Pulmonary artery endothelial cell (primary cell): ENCODE data around the gene MRPS18B. TPM values are rescaled to one million over a fixed set of nuclear protein-coding genes. Genes with fewer than 3 reads are reported as not detected.
A peak's percentile ranks its signal among the peaks of the same experiment; 100 is the strongest.
"Not testable (repeated sequence)": the region's sequence is repeated elsewhere in the genome, so short reads cannot be mapped to it uniquely, and the experiment has no call there.

Experiments used
- DNase-seq: peaks from one replicate; pipeline ENCODE4 v3.0.0-alpha.2; 2011; ENCODE audit warnings: low read depth, low spot score
- total RNA-seq: library from RNA; depleted of rRNA; stranded (reverse); fragments of >200 nt; gene quantifications from 2 replicates; pipeline ENCODE4 v1.2.3, GENCODE V29; 2014

MRPS18B gene
- total RNA-seq, 1 donor from 2014 or later: 57.7 TPM

DNA sequence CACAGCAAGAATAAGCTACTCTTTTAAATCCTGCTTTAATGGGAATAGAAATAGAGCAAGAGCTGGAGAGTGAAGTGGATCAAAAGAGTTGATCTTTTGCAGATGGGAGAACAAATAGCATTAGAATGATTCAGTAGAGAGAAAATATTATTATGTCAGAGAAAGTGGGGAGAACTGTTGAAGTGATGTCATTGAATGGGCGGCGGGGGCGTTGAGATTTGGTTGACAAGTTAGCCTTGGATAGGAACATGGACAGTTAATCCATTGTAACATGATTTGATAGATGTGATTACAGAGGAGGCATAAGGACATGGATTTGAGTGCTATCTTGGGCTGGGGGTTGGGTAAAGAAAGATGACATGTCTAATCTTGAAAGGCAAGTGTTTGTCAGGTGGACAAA lies 18.2 kb downstream of the MRPS18B start:
- no peak for DNase-seq

DNA sequence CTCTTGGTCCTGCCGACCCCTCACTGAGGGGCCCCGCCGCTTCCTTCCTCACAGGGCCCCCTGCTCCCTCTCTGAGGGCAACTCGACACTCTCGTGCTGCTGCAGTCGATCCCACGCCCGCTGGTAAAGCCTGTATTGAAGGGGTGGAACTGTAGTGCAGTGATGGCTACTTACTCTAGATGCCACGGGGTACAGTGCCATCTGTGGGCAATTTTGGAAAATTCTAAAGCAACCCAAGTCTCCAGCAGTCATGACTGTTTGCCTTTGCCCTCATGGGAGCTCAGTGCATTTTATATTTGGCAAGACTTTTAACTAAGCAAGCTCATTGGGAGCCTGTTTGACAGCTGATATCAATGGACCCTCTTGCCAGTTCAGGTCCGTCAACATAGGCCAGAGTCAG lies 22.8 kb downstream of the MRPS18B start:
- no peak for DNase-seq

DNA sequence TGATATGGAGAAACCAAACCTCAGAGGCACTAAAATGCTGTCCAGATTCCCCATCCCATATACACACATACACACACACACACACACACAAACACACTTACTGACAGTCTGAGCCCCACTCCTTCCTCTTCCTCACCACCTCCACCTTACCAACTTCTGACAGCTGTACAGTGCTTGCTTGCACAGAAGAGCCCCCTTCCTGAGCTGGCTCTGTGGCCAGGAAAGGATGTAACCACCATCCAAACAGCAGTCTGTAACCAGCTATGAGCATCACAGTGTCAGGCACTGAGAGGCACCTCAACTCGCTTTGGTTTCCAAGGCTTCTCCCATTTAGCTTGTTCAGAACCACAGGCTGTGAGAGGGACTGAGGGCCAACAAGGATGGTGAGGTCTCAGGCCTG lies 23.4 kb downstream of the MRPS18B start:
- DNase-seq: no peak

DNA sequence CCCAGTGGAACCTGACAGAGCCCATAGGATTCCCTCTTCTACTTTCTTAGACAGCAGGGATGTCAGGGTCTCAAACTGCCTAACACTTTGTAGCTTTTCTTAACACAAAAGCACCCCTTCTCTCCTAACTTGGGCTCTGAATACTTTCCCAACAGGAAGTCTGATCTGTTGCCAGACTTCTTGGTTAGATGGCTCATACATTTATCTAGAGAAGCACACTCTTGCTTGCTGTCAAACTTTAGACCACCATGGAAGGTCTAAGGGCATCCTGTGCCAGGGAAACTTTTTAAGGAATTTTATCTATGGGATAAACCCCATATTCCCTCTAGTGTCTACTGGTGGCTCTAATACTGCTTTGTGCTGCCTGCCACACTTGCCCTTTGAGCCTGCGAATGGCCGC lies 26.0 kb downstream of the MRPS18B start:
- DNase-seq: no peak

DNA sequence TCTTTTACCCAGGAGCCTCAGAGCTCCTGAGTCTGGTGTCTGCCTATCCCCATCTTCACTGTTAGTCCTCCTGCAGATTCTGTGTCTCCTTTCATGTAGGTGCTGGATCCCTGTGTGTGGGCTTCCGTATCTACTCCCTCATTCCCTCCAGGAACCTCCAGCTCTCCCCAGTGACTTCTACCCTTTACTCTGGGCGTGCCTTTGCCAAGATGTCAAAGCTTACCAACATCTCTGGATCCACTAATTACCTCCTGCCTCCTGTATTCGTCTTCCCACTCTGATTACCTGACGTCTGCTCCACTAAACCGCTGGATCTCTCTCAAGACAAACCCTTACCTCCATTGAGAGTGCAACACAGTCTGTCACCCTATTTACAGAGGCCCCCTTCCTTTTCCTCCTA lies 27.1 kb downstream of the MRPS18B start:
- no peak for DNase-seq

DNA sequence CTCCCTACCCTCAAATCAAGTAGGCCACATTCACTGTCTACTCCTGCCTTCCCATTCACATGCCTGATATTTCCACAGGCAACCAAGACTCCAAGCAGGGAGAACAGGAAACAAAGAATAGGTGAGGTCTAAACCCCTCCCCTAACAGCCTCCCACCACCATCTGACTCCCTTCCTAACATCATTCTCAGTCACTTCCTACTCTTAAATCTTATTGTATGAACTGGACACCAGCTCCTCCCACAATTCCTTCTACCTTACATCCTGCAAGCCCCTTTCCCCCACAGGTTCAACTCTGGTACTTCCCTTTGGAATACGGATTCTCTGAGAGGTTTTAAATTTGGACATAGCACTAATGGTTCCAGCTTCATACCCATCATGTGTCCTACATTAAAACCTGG lies 28.3 kb downstream of the MRPS18B start:
- DNase-seq: no peak

DNA sequence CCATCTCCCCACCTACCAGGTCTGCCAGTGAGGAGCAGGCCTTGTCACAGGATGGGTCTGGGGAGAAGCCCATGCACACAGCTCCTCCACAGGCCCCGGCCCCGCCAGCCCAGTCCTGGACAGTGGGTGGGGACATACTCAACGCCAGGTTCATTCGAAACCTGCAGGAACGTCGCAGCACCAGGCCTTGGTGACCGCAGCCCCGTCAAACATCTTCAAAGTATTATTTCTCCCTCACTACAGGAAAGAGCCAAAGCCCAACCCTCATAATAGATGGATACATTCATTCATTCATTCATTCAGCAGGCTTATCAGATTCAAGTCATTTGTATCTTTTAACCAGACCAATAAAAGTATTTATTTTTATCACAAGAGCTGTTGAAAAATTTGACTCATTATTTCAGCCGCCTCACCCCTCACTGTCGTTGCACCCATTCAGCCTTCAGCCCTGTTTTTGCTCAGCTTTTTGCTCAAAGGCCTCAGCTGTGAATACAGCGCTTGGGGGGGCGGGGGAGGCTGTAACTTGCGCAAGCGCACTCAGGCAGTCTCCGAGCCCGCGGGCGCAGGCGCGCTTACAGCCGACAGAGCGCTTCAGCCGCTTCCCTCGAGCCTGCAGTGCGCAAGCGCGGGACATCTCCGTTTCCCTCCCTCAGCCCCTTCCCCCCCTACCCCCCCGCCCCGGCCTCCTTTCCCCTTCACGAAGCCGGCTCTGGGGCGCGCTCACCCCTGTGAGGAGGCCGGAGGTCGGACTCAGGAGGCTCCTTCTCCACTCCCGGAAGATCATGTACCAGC lies 29.0 kb downstream of the MRPS18B start, which contains the start of gene C6orf136:
C6orf136 (plus strand) TSS at position 684 of the 792 bp plus-strand sequence; CDS start at position 783, 99 bp downstream.
- DNase-seq: peak; percentile 66

DNA sequence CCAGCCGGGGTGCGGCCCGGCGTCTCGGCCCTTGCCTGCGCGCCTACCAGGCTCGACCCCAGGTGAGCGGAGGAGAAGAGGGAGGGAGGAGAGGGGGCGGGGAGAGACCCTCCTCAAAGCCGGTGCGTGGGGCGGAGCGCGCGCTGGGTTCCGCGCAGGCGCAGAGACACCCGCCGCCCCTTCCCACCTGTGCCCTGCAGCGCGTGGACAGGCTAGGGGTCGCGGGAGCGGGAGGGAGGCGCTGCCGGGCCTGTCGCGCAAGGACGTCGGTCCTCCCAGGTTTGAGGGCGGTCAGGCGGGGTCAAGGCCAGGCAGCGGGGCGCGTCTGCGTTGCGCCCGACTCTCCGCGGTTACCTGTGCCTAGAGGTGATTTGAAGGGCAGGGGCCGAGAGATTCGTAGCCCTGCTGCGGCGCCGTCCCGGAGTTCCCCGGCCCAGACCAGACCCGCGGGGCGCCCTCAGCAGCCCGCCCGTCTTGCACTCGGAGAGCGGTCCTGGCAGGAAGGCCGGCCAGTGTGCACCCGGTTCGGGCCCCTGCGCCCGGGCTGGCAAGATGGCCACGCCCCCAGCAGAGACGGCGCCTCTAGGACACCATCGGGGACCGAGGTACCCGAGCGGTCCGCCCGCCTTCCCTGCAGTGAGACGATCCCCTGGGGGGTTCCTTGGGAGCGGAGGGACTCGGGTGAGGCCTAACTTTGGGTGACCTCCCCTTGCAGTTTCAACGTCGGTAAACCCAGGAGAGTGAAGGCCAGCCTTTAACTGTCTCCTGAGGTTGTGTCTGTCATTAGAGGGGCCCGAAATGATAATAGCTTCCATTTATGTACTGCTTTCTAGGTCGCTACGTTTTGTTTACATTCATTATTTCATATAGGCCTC lies 29.8 kb downstream of the MRPS18B start:
- DNase-seq: no peak

DNA sequence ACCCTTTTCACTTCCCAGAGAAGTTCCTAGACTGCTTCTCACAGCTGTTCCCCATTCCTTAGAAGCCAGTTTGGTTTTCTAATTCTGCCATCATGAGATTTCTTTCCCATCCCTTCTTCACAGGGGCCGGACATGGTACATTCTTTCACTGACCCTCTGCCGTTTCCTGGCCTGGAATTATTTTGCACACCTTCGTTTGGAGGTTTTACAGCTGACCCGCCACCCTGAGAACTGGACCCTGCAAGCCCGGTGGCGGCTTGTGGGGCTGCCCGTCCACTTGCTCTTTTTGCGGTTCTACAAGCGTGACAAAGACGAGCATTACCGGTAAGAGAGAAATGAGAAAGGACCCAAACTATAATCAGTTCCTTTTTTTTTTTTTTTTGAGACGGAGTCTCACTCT lies 33.5 kb downstream of the MRPS18B start:
- no peak for DNase-seq

DNA sequence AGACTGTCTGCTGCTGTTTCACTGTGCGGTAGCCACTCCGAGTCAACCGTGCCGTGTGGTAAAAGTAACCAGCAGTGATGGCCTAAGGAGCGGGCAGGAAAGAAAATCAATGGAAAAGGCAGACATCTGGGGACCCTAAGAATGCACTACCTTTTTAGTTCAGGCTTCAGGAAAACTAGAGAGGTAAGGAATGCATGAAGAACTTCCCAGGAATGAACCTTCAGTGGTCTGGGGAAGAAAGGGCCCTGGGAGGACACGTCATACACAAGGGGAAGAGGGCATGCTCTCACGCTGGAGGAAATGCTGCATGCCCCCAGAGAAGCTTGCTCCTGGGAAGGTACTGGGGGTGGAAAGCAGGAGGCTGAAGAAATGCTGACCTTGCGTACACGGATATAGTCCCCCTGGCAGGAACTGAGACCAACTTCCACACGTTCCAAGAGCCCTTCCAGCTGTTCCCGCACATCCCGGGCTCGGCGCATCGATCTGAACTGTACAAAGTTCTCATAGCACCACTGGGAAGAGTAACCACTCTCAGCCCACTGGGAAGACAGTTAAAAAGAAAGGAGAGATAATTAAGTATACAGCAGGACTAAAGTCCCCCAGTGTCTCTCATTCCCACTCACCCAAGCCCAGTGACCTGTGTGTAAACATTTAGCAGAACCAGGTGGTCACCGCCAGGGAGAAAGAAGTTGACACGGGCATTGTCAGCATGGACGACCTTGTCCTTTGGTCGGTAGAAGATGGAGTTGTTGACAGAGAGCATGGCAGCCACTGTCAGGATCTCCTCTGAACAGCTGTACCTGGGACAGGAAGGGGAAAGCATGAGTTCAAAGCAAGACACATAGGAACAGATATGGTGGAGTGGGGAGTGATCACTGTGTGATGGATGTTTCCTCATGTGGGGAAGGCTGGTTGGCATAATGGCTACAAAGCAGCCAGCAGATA lies 37.4 kb downstream of the MRPS18B start:
- no peak for DNase-seq

DNA sequence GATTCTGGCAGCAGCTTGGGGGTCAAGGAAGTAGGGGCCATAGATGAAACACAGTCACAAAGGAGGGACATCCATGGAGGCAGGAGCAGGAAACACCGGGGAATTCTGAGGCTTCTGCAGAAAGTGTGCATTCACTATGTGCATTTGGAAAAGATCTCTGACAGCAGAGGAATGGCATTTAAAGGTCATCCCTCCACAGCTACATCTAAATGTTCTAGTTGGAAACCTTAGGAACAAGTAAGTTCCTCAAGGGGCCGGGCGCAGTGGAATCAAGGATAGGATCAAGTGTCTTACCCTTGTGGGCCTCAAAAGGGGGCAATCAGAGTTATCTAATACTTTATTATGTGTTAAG lies 38.1 kb downstream of the MRPS18B start:
- DNase-seq: no peak

DNA sequence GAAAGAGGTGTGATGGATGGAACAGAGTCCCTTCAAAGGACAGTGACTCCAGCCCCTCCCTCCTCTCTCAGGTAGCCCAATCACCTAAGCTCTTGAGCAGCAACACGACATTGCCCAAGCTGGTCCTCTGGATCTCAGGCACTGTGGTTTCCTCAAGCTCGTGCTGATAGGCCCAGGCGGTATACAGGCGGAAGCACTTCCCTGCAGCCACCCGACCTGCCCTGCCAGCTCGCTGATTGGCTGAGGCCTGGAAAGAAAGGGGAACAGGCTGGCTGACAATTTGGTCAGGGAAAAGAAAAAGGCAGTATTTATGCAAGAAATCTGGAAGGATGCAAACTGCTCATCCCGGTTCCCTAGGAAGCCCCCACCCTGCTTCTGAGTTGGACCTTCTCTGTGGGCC lies 38.9 kb downstream of the MRPS18B start:
- DNase-seq: no peak

DNA sequence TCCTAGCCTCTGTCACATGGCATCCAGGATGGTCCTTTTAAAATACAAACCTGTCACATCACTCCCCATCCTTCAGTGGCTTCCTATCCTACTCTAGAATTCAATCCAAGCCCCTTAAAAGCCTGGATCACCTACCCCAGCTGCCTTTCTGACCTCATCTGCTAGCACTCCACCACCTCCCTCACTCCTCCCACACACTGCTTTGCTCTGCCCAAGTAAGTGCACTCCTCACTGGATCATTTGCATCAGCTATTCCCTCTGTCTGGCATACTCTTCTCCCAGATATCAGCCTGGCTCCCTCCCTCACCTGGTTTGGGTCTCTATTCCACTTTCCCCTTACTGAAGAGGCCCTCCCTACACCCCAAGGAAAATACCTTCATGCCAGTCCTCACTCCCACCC lies 39.8 kb downstream of the MRPS18B start:
- DNase-seq: no peak

DNA sequence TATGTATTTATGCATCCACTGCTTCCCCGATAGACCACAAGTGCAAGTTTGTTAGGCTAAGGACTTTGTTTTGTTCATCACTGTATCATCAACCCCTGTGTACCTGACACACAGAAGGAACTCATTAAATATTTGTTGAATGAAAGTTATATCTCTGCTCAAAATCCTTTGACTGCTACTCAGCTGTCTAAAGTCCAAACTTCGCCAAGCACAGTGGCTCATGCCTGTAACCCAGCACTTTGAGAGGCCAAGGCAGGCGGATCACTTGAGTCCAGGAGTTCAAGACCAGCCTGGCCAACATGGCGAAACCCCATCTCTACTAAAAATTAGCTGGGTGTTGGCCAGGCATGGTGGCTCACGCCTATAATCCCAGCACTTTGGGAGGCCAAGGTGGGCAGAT lies 40.3 kb downstream of the MRPS18B start:
- DNase-seq: not testable (repeated sequence)

DNA sequence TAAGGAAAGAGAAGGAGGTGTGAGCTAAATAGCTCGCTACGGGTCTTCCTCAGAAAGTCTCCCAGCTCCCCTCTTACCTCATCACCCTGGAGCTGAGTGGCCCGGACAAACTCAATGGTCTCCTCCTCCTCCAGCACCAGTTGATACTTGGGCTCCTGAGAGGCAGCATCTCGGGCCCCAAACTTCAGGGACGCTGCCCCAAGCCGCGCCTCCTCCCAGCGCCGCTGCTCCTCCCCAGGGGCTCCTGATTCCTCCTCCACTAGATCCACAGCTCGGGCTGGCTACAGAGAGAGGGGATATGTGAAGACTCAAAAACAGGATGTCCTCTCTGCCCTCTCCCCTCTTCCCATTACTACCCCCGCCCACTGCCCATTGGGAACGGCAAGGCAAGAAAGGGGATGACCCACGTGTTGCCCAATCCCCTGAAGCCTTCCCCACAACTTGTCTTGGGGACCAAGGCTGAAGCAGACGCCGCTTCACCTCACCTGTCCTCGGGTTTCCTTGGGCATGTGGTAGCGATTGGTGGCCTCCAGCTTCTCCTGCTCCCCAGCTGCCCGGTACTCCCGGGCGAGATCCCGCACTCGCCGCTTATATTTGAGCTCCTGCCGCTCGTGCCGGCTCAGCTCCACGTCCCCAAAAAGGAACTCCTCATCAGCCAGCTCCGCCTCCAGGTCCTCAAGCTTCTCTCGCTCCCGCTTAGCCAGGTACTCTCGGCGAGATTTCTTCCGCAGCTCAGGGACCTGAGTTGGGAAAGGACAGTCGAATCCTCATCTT lies 47.5 kb downstream of the MRPS18B start:
- no peak for DNase-seq

DNA sequence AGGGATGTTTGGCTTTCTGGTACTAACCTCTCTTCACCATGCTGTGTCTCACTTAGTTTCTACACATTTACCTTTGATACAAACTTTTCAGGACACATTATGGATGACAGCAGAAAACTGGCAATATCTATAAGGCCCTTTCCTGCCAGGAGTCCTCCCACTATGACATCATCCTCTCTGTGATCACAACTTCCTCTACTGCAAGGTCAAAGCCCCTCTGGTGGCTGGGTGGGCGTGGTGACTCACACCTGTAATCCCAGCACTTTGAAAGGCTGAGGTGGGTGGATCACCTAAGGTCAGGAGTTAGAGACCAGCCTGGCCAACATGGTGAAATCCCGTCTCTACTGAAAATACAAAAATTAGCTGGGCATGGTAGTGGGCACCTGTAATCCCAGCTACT lies 48.7 kb downstream of the MRPS18B start:
- DNase-seq: not testable (repeated sequence)

DNA sequence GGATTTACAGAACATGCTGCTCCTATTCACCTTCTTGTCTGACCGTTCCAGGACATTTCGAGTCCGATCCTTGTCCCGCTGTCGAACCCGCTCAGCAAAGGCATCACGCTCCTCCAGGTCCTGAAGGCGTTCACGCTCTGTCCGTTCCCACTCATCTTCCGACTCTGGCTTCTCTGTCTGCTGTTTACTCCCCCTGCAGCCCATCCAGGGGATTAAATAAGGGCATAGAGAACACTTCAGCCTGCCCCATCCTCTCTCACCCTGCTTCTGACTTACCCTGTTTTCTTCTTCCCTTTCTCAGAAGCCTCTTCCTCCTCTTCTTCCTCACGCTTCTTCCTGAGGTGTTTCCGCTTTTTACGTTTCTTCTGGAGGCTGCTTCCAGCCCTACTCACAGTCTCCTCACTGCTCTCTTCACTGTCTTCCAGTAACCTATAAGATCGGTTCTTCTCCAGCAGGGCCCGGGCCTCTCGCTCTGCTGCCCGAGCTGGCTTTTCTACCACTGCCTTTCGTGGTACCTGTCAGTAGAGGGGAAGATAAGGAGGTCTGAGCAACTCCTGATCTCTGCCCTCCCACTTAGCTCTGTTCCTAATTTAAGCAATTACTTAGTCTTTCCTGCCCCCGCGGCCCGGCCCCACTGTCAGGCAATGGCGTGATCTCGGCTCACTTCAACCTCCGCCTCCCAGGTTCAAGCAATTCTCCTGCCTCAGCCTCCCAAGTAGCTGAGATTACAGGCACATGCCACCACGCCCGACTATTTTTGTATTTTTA lies 53.3 kb downstream of the MRPS18B start:
- DNase-seq: no peak

DNA sequence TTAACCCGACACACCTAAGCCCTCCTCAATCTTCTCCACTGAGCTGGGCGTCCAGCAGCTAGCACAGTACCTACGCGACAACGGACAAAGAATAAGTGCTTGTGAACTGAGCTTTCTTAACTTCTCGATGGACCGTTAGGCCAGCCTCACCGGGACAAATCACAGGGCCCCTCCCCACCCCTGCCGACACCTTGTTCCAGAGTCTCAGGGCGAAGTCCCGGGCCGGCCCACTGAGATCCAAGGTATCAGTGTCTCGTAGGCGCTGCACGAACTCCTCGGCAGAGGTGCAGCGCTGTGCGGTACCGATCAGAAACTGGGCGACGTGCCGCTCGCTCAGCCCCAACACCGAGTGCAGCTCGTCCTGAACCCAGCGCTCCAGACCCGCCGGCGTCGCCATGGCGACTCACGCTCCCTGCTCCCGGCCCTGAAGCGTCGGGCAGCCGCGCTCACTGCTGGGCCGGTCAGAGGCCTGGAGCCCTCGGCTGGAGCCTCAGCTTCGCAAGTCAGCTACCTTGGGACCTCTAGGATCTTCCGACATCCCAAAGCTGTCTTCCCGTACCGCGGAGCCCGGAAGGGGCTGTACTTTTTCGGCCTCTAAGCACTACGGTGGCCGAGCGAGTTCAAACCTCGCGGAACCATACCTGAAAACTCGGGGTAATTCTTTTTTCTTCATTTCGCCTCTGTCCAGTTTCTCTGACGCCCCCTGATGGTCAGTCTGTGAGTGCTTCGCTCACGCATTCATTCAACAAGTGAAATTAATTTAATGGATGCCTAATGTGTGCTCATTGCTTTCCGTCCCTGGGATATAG lies 55.0 kb downstream of the MRPS18B start, which contains the start of gene DHX16:
DHX16 (minus strand) TSS at position 562 of the 809 bp plus-strand sequence; CDS start at position 397, 165 bp downstream.
- DNase-seq: peak; percentile 90
